SK-N-MC (cell line): ENCODE results near the gene ITGA7.

Experiments used
- DNase-seq: peaks from one replicate; pipeline ENCODE4 v3.0.0-alpha.2; 2011; ENCODE audit warnings: low read depth, low spot score
- H3K27ac ChIP-seq: fragments of 200-600 bp; sonication (generic); 2 replicates; pipeline ENCODE4 v1.5.1; 2016; ENCODE audit warnings: mixed run types
- H3K36me3 ChIP-seq: fragments of 200-600 bp; sonication (generic); 2 replicates; pipeline ENCODE4 v1.6.1; 2017; ENCODE audit warnings: antibody characterized with exemption, low read length, mixed read lengths; ENCODE audit not compliant: insufficient read depth
- H3K4me3 ChIP-seq: fragments of 200-600 bp; sonication (generic); 2 replicates; pipeline ENCODE4 v1.5.1; 2016
- H3K9ac ChIP-seq: fragments of 200-600 bp; sonication (generic); 2 replicates; pipeline ENCODE4 v1.8.0; 2017; ENCODE audit warnings: mixed run types, mixed read lengths; ENCODE audit not compliant: insufficient read length
- H3K9me3 ChIP-seq: fragments of 200-600 bp; sonication (generic); 2 replicates; pipeline ENCODE4 v1.6.1; 2017; ENCODE audit warnings: low read depth, mild to moderate bottlenecking, antibody characterized with exemption, low read length, moderate library complexity, mixed read lengths
- EZH2 ChIP-seq: fragments of 200-600 bp; sonication (generic); IDR thresholded peaks from one replicate; pipeline ENCODE4 v1.6.1; 2017; ENCODE audit warnings: antibody characterized with exemption
- FOXP2 ChIP-seq: optimal IDR thresholded peaks from 2 replicates; pipeline ENCODE3; 2011; ENCODE audit warnings: mild to moderate bottlenecking, moderate library complexity; ENCODE audit not compliant: insufficient read depth; ENCODE audit errors: extremely low read length, control extremely low read depth
- POLR2AphosphoS5 ChIP-seq: IDR thresholded peaks from 2 replicates; pipeline ENCODE4 v1.6.1; 2012; ENCODE audit warnings: mild to moderate bottlenecking, low read depth, low read length, borderline replicate concordance

ITGA7 gene

DNA sequence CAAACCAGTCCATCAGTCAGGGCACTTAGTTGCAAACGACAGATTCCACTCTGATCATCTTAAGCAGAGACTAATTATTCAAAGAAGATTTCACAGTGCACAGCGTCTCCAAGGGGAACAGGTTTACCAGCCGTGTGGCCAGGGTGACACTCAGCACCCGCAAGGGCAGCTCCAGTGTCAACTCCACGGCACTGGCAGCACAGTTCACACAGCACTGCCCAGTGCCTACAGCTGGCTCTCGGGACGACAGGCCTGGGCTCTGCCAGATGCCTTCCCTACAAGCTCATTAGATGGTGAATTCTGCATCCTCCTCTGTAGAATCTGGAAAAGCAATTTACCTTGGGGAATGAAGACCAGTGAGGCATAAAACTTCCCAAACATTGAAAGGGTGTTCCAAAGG, 66.1 kb downstream of the ITGA7 start:
- no peak for TF ChIP-seq POLR2AphosphoS5
- TF ChIP-seq FOXP2, result no peak
- TF ChIP-seq EZH2, result no peak
- Histone ChIP-seq H3K27ac (no peak overlapping the region), H3K4me3 (no peak overlapping the region)

DNA sequence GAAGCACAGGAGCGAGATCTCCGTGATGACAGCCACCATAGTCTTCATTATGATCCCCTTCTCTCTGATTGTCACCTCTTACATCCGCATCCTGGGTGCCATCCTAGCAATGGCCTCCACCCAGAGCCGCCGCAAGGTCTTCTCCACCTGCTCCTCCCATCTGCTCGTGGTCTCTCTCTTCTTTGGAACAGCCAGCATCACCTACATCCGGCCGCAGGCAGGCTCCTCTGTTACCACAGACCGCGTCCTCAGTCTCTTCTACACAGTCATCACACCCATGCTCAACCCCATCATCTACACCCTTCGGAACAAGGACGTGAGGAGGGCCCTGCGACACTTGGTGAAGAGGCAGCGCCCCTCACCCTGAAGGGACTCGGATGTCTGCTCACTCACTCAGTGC, 70.2 kb downstream of the ITGA7 start:
- H3K36me3 ChIP-seq, result no peaks in the 10 kb centered on the region
- no peak for DNase-seq
- no peak overlapping the region for H3K9ac ChIP-seq
- no peak for TF ChIP-seq FOXP2
- no peak for TF ChIP-seq POLR2AphosphoS5
- no peak overlapping the region for H3K4me3 ChIP-seq
- no peaks in the 10 kb centered on the region for H3K9me3 ChIP-seq
- no peak overlapping the region for H3K27ac ChIP-seq

More for the DNA sequence above, 66.1 kb downstream of the ITGA7 start:
- no peaks in the 10 kb centered on the region for H3K36me3 ChIP-seq
- DNase-seq, result no peak
- H3K9ac ChIP-seq, result no peak overlapping the region
- H3K9me3 ChIP-seq, result no peaks in the 10 kb centered on the region

DNA sequence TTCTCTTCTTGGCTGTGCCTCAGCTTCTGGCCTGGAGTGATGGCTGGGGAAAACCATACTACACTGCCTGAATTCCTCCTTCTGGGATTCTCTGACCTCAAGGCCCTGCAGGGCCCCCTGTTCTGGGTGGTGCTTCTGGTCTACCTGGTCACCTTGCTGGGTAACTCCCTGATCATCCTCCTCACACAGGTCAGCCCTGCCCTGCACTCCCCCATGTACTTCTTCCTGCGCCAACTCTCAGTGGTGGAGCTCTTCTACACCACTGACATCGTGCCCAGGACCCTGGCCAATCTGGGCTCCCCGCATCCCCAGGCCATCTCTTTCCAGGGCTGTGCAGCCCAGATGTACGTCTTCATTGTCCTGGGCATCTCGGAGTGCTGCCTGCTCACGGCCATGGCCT, 70.9 kb downstream of the ITGA7 start, which contains the start of gene OR10P1:
OR10P1 (plus strand) TSS at position 40 of the 400 bp plus-strand sequence; CDS start at position 40, 0 bp downstream.
- no peak within 1 kb of the TSS for H3K9ac ChIP-seq
- no peak within 1 kb of the TSS for H3K27ac ChIP-seq
- no peaks in the 10 kb centered on the region for H3K9me3 ChIP-seq
- no peaks in the 10 kb centered on the region for H3K36me3 ChIP-seq
- TF ChIP-seq EZH2 (no peak), POLR2AphosphoS5 (no peak), FOXP2 (no peak)
- no peak within 1 kb of the TSS for H3K4me3 ChIP-seq
- no peak for DNase-seq

DNA sequence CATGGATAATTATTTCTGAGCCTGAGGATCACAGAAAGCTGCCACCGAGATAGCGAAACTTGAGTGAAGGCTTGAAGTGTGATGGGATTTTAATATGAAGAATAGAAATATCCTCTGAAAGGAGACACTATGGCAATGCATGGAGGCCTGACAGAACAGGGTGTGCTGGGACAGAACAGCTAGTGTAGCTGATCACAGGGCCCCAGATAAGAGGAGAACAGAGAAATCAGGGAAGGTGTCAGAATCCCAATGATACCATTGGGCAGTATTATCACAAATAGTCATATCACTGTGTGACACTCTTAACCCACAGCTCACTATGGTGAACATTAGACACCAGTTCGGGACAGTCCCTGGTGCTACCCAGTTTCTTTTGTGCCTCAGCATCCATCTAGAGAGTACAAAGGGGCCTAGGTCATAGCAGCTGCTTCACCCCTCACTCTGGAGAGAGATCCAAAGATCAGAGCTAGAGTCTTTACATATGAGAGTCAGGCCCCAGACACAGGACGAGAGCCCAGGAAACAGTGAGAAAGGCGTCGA, 71.5 kb downstream of the ITGA7 start:
- no peak overlapping the region for H3K4me3 ChIP-seq
- DNase-seq, result no peak
- H3K9ac ChIP-seq, result no peak overlapping the region
- H3K27ac ChIP-seq, result no peak overlapping the region
- no peaks in the 10 kb centered on the region for H3K36me3 ChIP-seq
- no peaks in the 10 kb centered on the region for H3K9me3 ChIP-seq
- TF ChIP-seq FOXP2 (no peak), POLR2AphosphoS5 (no peak), EZH2 (no peak)
